ENCODE results near the gene LHFPL2. TPM values are rescaled to one million over a fixed set of nuclear protein-coding genes. Genes with fewer than 3 reads are reported as not detected.

LHFPL2 gene
- total and polyA plus RNA-seq, 2 donors: 19.2 to 146 TPM

DNA sequence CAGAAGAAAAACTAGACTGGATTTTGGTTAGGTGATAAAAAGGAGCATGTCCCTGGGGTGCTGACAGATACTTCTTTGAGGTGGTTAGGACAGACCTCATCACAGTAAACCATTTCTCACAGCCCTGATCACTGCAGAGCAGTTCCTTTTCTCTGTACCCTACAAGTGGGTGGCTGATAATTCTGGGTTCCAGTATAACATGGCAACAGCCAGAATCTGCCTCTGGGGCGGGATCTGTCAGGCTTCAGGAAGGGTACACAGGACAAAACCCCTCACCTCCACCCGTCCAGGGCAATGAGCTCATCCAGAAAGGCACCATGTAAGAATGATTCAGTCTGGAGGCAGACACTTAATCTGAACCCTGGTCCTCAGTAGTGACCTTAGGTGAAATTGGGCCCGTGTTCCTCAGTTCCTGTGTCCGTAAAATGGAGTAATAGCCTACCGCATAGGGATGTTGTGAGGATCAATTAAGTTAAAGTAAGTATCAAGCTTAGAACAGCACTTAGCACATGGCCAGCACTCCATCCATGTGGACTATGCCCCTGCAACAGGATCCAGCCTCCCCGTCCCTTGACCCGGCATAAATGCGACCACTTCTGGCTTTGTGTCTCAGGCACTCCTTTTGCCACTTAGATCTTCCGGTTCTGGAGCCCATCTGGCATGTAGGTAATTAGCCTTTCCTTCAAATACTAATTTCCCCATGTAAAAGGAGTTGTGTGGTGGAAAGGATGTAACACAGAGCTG lies 129.2 kb downstream of the LHFPL2 start:
- no peaks in the 10 kb centered on the region for H3K36me3 ChIP-seq (ENCODE audit: insufficient read depth)
- DNase-seq (ENCODE audit: extremely low spot score): no peak
- H3K27ac ChIP-seq (ENCODE audit: low read depth): peak overlapping the region; percentile 13
- no peak overlapping the region for H3K4me3 ChIP-seq (ENCODE audit: low read depth, low read length)
- H3K4me1 ChIP-seq (ENCODE audit: insufficient read depth): peaks cover 3% of the 10 kb centered on the region
- 92% methylated on average over 9 of the region's 9 CpGs for WGBS

DNA sequence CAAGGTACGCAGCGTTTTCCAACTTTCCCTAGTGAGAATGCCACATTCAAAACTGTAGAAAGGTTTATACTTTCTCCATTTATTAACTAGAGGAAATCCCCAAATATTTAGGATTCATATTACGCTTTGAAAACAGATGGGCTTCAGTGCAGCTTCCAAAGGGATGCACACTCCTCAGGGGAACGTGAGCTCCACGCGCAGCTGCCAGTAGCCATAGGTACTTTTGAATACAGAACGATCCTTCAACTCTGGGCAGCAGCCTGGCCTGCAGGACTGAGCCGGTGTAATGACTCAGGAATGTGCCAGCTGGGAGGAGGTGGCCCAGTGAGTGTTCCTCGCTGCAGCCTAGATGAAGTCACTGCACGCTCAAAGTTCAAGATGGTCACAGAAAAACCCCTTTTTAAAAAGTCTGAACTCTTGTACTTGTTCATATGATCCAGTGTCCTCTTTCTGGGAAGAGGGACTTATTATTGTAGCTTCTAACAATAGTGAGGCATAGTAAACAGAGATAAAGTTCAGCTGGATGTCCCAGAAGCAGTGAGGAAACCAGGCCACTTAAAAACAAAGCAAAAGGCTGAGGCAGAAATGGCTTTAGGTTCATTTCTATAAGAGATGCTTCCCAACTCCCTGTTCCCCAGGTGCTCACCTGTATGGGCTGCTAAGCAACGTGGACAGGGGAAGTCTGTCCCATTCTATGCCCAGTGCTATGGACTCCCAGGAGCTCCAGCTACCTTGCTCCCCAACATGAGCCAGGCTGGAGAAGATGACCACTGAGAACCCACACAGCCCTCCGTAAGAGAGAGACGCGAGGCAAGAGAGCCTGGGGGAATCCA lies 130.0 kb downstream of the LHFPL2 start:
- WGBS: 50% methylated on average over 14 of the region's 14 CpGs
- Histone ChIP-seq H3K4me1 (ENCODE audit: insufficient read depth) (peaks cover 2% of the 10 kb centered on the region), H3K4me3 (ENCODE audit: low read depth, low read length) (no peak overlapping the region), H3K36me3 (ENCODE audit: insufficient read depth) (no peaks in the 10 kb centered on the region), H3K27ac (ENCODE audit: low read depth) (peak overlapping the region; percentile 13)
- DNase-seq (ENCODE audit: extremely low spot score): no peak

DNA sequence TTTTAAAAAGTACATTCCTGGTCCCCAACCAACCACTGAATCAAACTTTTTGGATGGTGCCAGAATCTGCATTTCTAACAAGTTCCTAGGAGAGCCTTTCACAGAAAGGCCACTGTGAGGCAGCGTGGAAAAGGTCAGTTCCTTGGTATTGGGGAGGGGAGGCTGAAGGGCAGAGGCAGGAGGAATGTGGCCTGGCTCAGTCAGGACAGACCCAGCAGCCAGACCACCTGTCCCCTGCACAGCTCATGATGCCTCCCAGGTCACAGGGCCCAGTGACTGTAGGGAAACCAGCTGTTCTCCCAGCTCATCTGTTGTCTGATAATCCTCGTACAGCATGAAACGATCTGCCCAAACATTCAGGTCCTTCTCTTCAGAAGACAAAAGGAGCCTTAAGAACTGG lies 132.9 kb downstream of the LHFPL2 start:
- no peak overlapping the region for H3K27ac ChIP-seq (ENCODE audit: low read depth)
- WGBS: 81% methylated on average over 3 of the region's 3 CpGs
- no peak for DNase-seq (ENCODE audit: extremely low spot score)
- H3K4me1 ChIP-seq (ENCODE audit: insufficient read depth): peaks cover 3% of the 10 kb centered on the region
- no peak overlapping the region for H3K4me3 ChIP-seq (ENCODE audit: low read depth, low read length)
- no peaks in the 10 kb centered on the region for H3K36me3 ChIP-seq (ENCODE audit: insufficient read depth)

DNA sequence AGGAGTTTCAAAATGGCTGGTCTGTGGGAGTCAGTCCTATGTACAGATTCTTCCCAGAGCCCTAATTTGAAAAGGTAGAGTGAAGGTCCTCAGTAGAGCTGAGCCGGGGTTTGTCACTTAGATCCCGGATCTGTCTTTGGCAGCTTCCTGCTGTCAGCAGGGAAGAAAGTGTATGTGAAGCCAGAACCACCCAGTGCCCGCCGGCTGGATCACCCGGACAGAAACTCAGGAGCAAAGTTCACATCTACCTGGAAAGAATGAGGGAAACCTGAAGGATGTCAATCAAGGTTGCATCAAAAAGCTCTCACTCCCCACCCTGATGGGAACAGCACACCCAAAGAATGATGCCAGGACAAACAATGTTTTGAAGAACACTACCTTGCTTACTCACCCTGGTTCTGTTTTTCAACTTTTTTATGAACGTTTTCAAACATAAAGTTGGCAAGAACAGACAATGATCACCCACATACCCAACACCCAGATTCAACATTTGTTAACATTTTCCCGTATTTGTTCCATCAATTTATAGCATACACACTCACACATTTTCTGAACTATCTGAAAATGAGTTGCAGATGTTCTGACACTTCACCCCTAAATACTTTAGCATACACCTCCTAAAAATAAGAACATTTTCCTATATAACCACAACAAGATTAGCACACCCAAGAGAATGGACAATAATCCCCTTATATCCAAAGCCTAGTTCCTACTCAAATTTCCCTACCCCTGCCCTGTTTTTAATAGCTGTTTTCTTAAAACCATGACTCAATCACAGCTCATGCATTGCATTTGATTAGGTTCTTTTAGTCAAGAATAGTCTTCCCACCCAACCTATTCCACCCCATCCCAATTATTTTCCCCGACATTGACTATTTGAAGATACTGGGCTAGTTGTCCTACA lies 133.9 kb downstream of the LHFPL2 start:
- Histone ChIP-seq H3K4me1 (ENCODE audit: insufficient read depth) (peaks cover 3% of the 10 kb centered on the region), H3K27ac (ENCODE audit: low read depth) (no peak overlapping the region), H3K4me3 (ENCODE audit: low read depth, low read length) (no peak overlapping the region), H3K36me3 (ENCODE audit: insufficient read depth) (no peaks in the 10 kb centered on the region)
- no peak for DNase-seq (ENCODE audit: extremely low spot score)
- WGBS: 84% methylated on average over 8 of the region's 8 CpGs

DNA sequence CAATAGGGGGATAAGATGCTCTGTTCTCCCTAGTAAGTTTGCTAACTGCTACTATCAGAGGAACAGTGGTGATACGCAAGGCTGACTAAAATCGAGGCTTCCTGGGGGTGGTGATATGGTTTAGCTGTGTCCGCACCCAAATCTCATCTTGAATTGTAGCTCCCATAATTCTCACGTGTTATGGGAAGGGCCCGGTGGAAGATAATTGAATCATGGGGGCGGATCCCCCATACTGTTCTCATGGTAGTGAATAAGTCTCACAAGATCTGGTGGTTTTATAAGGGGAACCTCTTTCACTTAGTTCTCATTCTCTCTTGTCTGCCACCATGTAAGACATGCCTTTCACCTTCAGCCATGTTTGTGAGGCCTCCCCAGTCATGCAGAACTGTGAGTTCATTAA lies 135.1 kb downstream of the LHFPL2 start:
- H3K27ac ChIP-seq (ENCODE audit: low read depth): no peak overlapping the region
- WGBS: 83% methylated on average over 6 of the region's 6 CpGs
- H3K4me3 ChIP-seq (ENCODE audit: low read depth, low read length): no peak overlapping the region
- DNase-seq (ENCODE audit: extremely low spot score): no peak
- H3K36me3 ChIP-seq (ENCODE audit: insufficient read depth): no peaks in the 10 kb centered on the region
- peaks cover 1% of the 10 kb centered on the region for H3K4me1 ChIP-seq (ENCODE audit: insufficient read depth)

DNA sequence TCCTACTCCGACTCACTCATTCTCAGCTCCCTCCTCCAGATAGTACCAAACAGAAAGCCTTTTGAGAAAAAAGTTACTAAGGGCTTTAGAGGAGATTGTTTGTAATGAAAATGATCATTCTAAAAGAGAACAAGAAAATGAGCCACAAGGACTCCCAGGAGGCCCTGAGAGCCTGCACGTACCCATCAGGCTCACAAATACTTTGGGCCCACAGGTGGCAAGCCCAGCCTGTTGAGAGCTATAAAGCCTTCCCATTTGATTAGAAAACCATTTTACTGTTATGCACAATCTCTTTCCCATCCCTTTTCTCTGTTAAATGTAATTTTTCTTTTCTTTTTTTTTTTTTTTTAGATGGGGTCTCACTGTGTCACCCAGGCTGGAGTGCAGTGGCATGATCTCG lies 136.1 kb downstream of the LHFPL2 start:
- WGBS: 96% methylated on average over 3 of the region's 3 CpGs
- Histone ChIP-seq H3K27ac (ENCODE audit: low read depth) (no peak overlapping the region), H3K36me3 (ENCODE audit: insufficient read depth) (no peaks in the 10 kb centered on the region), H3K4me3 (ENCODE audit: low read depth, low read length) (no peak overlapping the region), H3K4me1 (ENCODE audit: insufficient read depth) (peaks cover 1% of the 10 kb centered on the region)
- no peak for DNase-seq (ENCODE audit: extremely low spot score)

DNA sequence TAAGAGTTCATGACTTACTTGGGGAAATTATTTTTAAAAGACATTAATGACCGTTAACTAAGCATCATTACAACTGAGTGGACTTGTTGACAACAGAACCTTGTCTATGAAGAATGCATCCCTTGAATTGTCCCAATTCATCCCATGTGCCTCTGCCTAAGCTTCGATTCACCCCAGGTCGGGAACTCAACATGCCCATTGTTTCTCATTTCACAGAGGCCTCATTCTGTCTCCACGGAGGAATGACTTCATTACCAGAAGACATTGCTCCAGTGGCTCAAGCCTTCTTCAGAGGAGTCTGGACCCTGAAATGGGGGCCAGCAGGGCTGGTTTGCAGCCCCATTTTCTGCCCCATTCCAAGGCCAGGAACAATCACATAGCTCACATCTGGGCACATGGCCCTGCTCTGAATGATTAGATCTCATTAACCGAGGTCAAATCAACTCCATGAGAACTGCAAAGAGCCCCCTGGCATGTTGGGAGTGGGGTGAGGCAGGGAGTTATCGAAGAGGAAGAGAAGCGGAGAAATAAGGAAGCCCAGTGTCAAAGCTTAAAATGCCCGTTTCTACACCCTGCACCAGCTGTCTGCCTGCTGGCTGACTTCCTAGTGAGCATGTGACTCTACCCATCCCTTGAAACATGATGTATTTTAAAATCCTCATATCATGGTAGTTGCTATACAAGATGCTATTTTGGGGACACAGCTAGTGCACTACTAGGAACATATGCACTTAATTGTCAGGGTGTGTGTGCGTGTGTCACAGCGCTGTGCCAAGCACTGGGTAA lies 137.3 kb downstream of the LHFPL2 start:
- no peak overlapping the region for H3K27ac ChIP-seq (ENCODE audit: low read depth)
- 74% methylated on average over 10 of the region's 10 CpGs for WGBS
- no peak for DNase-seq (ENCODE audit: extremely low spot score)
- no peak overlapping the region for H3K4me3 ChIP-seq (ENCODE audit: low read depth, low read length)
- H3K36me3 ChIP-seq (ENCODE audit: insufficient read depth): no peaks in the 10 kb centered on the region
- H3K4me1 ChIP-seq (ENCODE audit: insufficient read depth): peaks cover 4% of the 10 kb centered on the region

DNA sequence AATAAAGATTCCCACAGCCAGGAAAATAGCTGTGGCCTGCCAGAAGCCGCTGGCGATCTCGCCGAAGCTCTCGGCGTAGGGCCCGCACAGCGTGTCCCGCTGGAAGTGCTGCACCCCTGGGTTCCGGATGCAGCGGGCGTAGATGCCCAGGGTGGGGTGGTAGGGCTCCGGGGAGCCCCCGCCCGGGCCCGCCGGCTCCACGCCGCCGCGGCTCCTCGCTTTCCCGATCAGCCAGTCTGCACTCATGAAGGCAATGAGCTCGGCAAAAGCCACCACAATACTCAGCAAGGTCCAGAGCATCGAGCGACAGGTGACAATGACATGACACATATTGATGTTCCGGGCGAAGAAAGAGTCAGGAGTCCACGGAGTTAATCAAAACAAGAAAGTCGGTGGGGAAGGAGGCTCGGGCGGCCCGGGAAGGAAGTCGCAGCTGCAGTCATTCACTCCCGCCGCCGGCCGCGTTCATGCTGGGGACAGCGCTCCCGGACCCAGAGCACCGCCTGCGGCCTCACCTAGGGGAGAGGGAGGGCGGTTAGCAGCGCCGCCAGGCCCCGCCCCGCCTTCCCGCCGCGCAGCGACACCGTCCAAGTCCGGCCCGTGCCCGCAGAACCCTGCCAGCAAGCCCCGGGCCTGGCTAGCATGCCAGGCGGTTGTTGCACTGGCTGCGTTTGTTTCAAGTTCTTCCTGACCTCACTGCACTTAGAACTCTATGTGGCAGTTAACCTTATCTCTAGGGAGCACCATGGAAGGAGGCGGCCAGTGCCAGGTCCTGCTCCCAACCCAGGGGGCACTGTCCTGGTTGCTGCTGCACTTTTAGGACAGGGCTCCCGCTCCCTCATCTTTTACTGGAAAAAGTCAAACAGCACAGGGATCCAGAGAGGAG lies 138.4 kb downstream of the LHFPL2 start:
- no peak for DNase-seq (ENCODE audit: extremely low spot score)
- peaks cover 5% of the 10 kb centered on the region for H3K4me1 ChIP-seq (ENCODE audit: insufficient read depth)
- peak overlapping the region; percentile 33 for H3K4me3 ChIP-seq (ENCODE audit: low read depth, low read length)
- WGBS: 10% methylated on average over 61 of the region's 61 CpGs
- no peaks in the 10 kb centered on the region for H3K36me3 ChIP-seq (ENCODE audit: insufficient read depth)
- no peak overlapping the region for H3K27ac ChIP-seq (ENCODE audit: low read depth)

DNA sequence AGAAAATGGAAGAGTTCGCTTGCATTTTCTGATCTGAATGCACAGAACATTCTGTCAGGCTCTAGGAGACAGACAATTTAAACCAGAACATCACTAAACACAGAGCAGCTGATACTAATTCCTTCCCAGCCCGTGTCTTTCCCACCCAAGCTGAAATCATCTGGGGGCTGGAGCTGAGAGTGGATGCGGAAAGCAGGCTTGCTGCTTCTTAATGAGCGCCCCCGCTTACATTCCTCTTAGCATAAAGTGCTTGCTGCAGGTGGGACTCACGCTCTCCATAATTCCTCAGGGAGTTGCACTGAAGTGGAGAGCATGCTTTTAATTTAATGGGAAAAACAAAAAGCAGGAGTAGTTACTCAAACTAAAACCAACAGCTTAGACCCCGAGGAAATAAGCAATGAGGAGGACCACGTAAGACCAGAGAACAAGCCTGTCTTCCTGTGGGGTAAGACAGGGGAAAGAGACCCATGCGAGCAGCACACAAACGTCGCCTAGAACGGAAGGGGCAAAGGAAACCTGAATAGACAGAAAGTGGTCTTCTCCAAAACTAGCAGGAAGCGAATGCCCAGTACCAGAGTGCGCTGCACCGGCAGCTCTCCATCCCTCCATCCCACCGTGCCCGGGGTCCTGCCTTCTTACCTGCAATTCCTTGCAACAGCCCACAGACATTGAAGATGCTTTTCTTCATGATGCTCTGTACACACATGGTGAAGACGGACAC lies 139.3 kb downstream of the LHFPL2 start:
- 54% methylated on average over 18 of the region's 18 CpGs for WGBS
- H3K4me3 ChIP-seq (ENCODE audit: low read depth, low read length): peak overlapping the region; percentile 33
- DNase-seq (ENCODE audit: extremely low spot score): no peak

DNA sequence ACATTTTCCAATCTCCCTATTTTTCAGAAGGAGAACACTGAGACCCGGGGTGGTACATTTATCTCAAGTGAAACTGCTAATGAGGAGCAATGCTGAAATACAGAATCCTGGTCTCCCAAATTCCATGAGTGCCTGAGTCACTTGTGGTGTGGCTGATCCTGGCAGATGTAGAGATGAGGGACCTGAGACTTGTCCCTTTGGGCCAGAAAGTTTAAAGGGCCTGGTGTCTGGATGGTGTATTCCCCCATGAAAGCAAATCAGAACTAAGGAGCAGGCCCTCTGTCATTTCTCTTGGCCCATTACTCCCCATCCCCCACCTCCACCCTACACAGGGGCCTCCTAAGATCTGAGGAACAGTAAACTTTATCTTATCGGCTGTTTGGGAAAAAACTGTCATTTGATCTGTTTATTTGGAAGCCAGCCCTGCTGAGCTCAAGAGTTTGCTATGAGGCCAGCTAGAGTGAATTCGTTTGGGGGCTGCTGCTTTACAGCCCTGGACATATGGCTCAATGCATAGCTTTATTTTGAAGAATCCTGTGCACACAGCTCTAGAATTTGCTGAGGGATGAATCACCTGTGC lies 140.3 kb downstream of the LHFPL2 start:
- Histone ChIP-seq H3K27ac (ENCODE audit: low read depth) (no peak overlapping the region), H3K36me3 (ENCODE audit: insufficient read depth) (no peaks in the 10 kb centered on the region), H3K4me3 (ENCODE audit: low read depth, low read length) (no peak overlapping the region), H3K4me1 (ENCODE audit: insufficient read depth) (peaks cover 8% of the 10 kb centered on the region)
- no peak for DNase-seq (ENCODE audit: extremely low spot score)
- WGBS: 37% methylated on average over 3 of the region's 3 CpGs

More for the DNA sequence above, 139.3 kb downstream of the LHFPL2 start:
- Histone ChIP-seq H3K4me1 (ENCODE audit: insufficient read depth) (peaks cover 5% of the 10 kb centered on the region), H3K27ac (ENCODE audit: low read depth) (no peak overlapping the region), H3K36me3 (ENCODE audit: insufficient read depth) (no peaks in the 10 kb centered on the region)

DNA sequence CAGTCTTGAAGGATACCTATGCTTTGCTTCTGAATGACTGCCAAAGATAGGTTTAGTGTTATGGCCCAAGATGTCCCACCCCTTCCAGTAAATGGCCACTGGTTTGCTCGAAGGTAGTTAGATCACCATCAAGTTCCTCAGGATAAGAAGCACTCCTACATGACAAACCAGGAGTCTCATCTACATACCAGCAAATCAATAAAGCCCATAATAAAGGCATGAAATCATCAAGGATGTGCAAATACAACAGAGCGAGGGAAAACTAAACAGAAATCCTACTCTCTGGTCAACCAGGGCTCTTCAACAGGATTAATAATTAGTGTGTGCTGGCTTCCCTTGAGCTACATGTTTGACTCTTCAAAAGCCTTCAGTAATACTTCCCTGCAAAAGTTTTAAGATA lies 141.0 kb downstream of the LHFPL2 start:
- no peaks in the 10 kb centered on the region for H3K36me3 ChIP-seq (ENCODE audit: insufficient read depth)
- peaks cover 8% of the 10 kb centered on the region for H3K4me1 ChIP-seq (ENCODE audit: insufficient read depth)
- WGBS: 78% methylated on average over 2 of the region's 2 CpGs
- no peak overlapping the region for H3K4me3 ChIP-seq (ENCODE audit: low read depth, low read length)
- no peak for DNase-seq (ENCODE audit: extremely low spot score)
- no peak overlapping the region for H3K27ac ChIP-seq (ENCODE audit: low read depth)

Measured in urinary bladder (tissue), 4 donors.